K562 (cell line): ENCODE data around the gene LZTR1. TPM values are rescaled to one million over a fixed set of nuclear protein-coding genes. Genes with fewer than 3 reads are reported as not detected.

Source experiments
- ATF7 ChIP-seq: fragments of 450-650 bp; IDR thresholded peaks from 2 replicates; pipeline ENCODE4 v1.7.1; 2014; ENCODE audit warnings: mild to moderate bottlenecking, moderate library complexity
- CBX1 ChIP-seq: sonication (generic); IDR thresholded peaks from 2 replicates; pipeline ENCODE4 v1.6.1; 2016; ENCODE audit warnings: antibody characterized with exemption, low read depth, mild to moderate bottlenecking
- FOXK2 ChIP-seq, 2 experiments: fragments of 450-650 bp; IDR thresholded peaks in 1 of 2; conservative IDR thresholded peaks in 1 of 2; 2 replicates each; pipeline ENCODE4 v1.6.1; 2016; ENCODE audit warnings: low read depth in 2 of 2, mild to moderate bottlenecking in 1 of 2
- JUND ChIP-seq, 2 experiments: IDR thresholded peaks; 2 replicates in 1 of 2; 3 replicates in 1 of 2; pipeline ENCODE4 v1.6.1; 2011; ENCODE audit warnings: borderline replicate concordance in 2 of 2, low read depth in 2 of 2, low read length in 2 of 2, improper control_type of control experiment in 1 of 2, missing biosample characterization in 1 of 2, missing genetic modification characterization in 1 of 2, missing genetic modification reagents in 1 of 2
- MED1 ChIP-seq: sonication (generic); formaldehyde crosslinking; IDR thresholded peaks from 2 replicates; pipeline ENCODE4 v1.8.1; 2023; ENCODE audit warnings: missing genetic modification reagents, borderline replicate concordance
- MEIS2 ChIP-seq: fragments of 450-650 bp; IDR thresholded peaks from 2 replicates; pipeline ENCODE4 v1.6.1; 2014; ENCODE audit warnings: mild to moderate bottlenecking; ENCODE audit not compliant: partially characterized antibody
- MXI1 ChIP-seq: IDR thresholded peaks from 2 replicates; pipeline ENCODE4 v1.6.1; 2011; ENCODE audit warnings: low read depth, mild to moderate bottlenecking, improper control_type of control experiment, low read length
- NRF1 ChIP-seq, 2 experiments: fragments of 450-650 bp; IDR thresholded peaks in 1 of 2; conservative IDR thresholded peaks in 1 of 2; 2 replicates each; pipeline ENCODE4 v1.6.1; 2014; ENCODE audit warnings: mild to moderate bottlenecking in 2 of 2
- OTX1 ChIP-seq: fragments of 450-650 bp; formaldehyde crosslinking; IDR thresholded peaks from 2 replicates; pipeline ENCODE4 v1.4.0; 2022; ENCODE audit warnings: mild to moderate bottlenecking
- RBM39 ChIP-seq: fragments of 200-400 bp; formaldehyde crosslinking; optimal IDR thresholded peaks from 2 replicates; pipeline ENCODE3; 2018; ENCODE audit warnings: low read depth, low read length
- SIRT6 ChIP-seq: IDR thresholded peaks from one replicate; pipeline ENCODE4 v1.6.1; 2012; ENCODE audit warnings: low read depth, mild to moderate bottlenecking, control low read depth, inconsistent platforms, low read length, moderate library complexity
- SREBF1 ChIP-seq: fragments of 150-350 bp; IDR thresholded peaks from 2 replicates; pipeline ENCODE4 v1.6.1; 2014; ENCODE audit warnings: antibody characterized with exemption, low read depth, low read length, borderline replicate concordance
- TAF7 ChIP-seq: fragments of 450-650 bp; IDR thresholded peaks from 2 replicates; pipeline ENCODE4 v1.6.1; 2016; ENCODE audit warnings: missing genetic modification characterization, missing compliant biosample characterization
- ZNF282 ChIP-seq: sonication (generic); formaldehyde crosslinking; IDR thresholded peaks from 2 replicates; pipeline ENCODE4 v1.8.1; 2023; ENCODE audit warnings: missing genetic modification reagents
- ZNF589 ChIP-seq: fragments of 200-800 bp; sonication (Bioruptor generic); IDR thresholded peaks from 2 replicates; pipeline ENCODE4 v1.6.1; 2016; ENCODE audit warnings: low read depth, missing genetic modification characterization, missing compliant biosample characterization
- ZNF780A ChIP-seq: fragments of 250-450 bp; sonication (Bioruptor Pico); IDR thresholded peaks from 2 replicates; pipeline ENCODE4 v1.5.0; 2021; ENCODE audit warnings: mild to moderate bottlenecking
- polyA plus RNA-seq, 8 experiments: library from polyadenylated mRNA; depleted of rRNA in 4 of 8; stranded (reverse) in 5 of 8; unstranded in 3 of 8; fragments of >200 nt; fragmentation: Nextera tagmentation in 2 of 8; fragmentation: Illumina TruSeq in 1 of 8; extraction: Ambion mirVana in 2 of 8; extraction: Trizol in 1 of 8; gene quantifications; 2 replicates each; pipeline versions ENCODE4 v1.2.1 to v1.2.3, GENCODE V29; 2011 to 2014; ENCODE audit warnings: inconsistent platforms in 1 of 8, missing spikeins in 1 of 8
- total RNA-seq, 7 experiments: library from RNA; depleted of rRNA in 6 of 7; stranded (reverse); fragments of >200 nt in 6 of 7; fragmentation: Illumina TruSeq in 2 of 7; extraction: Trizol in 2 of 7; gene quantifications; 2 replicates each; pipeline versions ENCODE4 v1.2.1 to v1.2.3, GENCODE V29; 2011 to 2021; ENCODE audit warnings: low replicate concordance in 1 of 7
- TF ChIP-seq, protein P1 (sequence below), 2 experiments: fragments of 450-650 bp in 1 of 2; sonication (generic) in 1 of 2; formaldehyde crosslinking in 1 of 2; IDR thresholded peaks in 1 of 2; conservative IDR thresholded peaks in 1 of 2; 2 replicates each; pipeline versions ENCODE4 v1.6.1 to v1.8.1; 2016 to 2023; ENCODE audit warnings: mild to moderate bottlenecking in 2 of 2, moderate library complexity in 2 of 2, inconsistent platforms in 1 of 2, missing genetic modification reagents in 1 of 2
- TF ChIP-seq, protein P2 (sequence below): fragments of 450-650 bp; IDR thresholded peaks from 2 replicates; pipeline ENCODE4 v1.7.1; 2018; ENCODE audit warnings: mild to moderate bottlenecking, low read depth; ENCODE audit not compliant: partially characterized antibody
- TF ChIP-seq, protein P3 (sequence below), 2 experiments: fragments of 450-650 bp in 1 of 2; IDR thresholded peaks; 2 replicates each; pipeline ENCODE4 v1.6.1; 2011 to 2017; ENCODE audit warnings: low read depth in 2 of 2, antibody characterized with exemption in 1 of 2, borderline replicate concordance in 1 of 2, low read length in 1 of 2, mild to moderate bottlenecking in 1 of 2, mixed read lengths in 1 of 2; ENCODE audit not compliant: control insufficient read depth in 1 of 2

LZTR1 gene
- total and polyA plus RNA-seq, 9 of the 15 experiments (the other 6 are each of a cell fraction or from before 2014, with no cell fraction given) = 2.2 to 135 (median 63.0) TPM

DNA sequence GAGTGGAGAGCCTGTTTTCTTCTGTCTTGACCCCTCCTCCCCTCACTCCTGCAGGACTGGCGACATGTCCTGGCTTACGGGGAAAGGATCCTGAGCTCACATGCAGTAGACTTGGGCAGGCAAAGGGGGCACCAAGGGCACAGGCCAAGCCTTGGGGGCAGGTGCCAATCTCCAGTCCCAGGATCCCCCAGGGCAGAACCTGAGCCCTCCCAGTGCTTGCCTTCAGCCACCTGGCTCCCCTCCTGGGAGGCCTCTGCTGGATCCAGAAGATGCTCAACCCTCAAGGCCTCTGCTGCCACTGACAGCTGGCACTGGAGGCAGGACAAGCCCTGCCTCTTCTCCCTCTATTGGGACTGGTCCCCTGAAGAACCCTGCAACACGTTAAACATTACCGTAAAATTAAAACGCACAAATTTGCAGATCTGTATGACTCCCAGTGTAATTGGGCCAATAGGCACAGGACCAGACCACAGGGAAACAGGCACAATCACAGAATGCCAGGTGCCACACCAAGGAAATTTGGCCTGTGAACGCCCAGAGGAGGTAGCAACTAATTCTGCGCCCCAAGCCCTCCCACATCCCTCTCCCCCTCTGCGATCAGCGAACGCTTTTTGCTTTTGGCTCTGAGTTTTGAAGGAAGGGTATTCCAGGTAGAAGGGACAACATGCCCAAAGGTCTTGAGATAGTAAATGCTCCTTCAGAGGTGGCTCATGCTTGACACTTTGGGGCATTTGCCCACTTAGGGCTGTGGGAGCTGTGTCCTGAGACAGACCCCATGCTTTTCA is 967 bp upstream of the LZTR1 start (continued):
- TF ChIP-seq, protein P1, sequence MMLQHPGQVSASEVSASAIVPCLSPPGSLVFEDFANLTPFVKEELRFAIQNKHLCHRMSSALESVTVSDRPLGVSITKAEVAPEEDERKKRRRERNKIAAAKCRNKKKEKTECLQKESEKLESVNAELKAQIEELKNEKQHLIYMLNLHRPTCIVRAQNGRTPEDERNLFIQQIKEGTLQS (IDR thresholded peaks at IDR 0.05) = no peak
- TF ChIP-seq, protein P1 (CRISPR knock-in tag; conservative IDR thresholded peaks at IDR 0.05) = no peak
- TF ChIP-seq TAF7 (tag) (0 out of 2 replicates have a peak, but pooled peaks have one; percentile 26), RBM39 (no peak), OTX1 (peak; percentile 16; the same call in 1 of the 2 replicates), ZNF589 (CRISPR knock-in tag) (no peak), MEIS2 (no peak), SREBF1 (no peak), FOXK2 (conservative IDR thresholded peaks at IDR 0.05 in 1 of 2, IDR thresholded peaks at IDR 0.05 in 1 of 2; ENCODE audit: low read depth in 2 of 2) (no peak), ZNF282 (CRISPR knock-in tag) (no peak), CBX1 (no peak), ATF7 (no peak), ZNF780A (CRISPR knock-in tag) (no peak), JUND (IDR thresholded peaks at IDR 0.05; ENCODE audit: borderline replicate concordance, low read depth, low read length) (no peak), JUND (tag; IDR thresholded peaks at IDR 0.05; ENCODE audit: borderline replicate concordance, low read depth, low read length) (no peak), MXI1 (no peak), NRF1 (conservative IDR thresholded peaks at IDR 0.05 in 1 of 2, IDR thresholded peaks at IDR 0.05 in 1 of 2) (no peak), MED1 (CRISPR knock-in tag) (no peak), SIRT6 (no peak)
- TF ChIP-seq, protein P2, sequence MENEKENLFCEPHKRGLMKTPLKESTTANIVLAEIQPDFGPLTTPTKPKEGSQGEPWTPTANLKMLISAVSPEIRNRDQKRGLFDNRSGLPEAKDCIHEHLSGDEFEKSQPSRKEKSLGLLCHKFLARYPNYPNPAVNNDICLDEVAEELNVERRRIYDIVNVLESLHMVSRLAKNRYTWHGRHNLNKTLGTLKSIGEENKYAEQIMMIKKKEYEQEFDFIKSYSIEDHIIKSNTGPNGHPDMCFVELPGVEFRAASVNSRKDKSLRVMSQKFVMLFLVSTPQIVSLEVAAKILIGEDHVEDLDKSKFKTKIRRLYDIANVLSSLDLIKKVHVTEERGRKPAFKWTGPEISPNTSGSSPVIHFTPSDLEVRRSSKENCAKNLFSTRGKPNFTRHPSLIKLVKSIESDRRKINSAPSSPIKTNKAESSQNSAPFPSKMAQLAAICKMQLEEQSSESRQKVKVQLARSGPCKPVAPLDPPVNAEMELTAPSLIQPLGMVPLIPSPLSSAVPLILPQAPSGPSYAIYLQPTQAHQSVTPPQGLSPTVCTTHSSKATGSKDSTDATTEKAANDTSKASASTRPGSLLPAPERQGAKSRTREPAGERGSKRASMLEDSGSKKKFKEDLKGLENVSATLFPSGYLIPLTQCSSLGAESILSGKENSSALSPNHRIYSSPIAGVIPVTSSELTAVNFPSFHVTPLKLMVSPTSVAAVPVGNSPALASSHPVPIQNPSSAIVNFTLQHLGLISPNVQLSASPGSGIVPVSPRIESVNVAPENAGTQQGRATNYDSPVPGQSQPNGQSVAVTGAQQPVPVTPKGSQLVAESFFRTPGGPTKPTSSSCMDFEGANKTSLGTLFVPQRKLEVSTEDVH = no peak
- TF ChIP-seq, protein P3, sequence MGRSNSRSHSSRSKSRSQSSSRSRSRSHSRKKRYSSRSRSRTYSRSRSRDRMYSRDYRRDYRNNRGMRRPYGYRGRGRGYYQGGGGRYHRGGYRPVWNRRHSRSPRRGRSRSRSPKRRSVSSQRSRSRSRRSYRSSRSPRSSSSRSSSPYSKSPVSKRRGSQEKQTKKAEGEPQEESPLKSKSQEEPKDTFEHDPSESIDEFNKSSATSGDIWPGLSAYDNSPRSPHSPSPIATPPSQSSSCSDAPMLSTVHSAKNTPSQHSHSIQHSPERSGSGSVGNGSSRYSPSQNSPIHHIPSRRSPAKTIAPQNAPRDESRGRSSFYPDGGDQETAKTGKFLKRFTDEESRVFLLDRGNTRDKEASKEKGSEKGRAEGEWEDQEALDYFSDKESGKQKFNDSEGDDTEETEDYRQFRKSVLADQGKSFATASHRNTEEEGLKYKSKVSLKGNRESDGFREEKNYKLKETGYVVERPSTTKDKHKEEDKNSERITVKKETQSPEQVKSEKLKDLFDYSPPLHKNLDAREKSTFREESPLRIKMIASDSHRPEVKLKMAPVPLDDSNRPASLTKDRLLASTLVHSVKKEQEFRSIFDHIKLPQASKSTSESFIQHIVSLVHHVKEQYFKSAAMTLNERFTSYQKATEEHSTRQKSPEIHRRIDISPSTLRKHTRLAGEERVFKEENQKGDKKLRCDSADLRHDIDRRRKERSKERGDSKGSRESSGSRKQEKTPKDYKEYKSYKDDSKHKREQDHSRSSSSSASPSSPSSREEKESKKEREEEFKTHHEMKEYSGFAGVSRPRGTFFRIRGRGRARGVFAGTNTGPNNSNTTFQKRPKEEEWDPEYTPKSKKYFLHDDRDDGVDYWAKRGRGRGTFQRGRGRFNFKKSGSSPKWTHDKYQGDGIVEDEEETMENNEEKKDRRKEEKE (IDR thresholded peaks at IDR 0.05; ENCODE audit: borderline replicate concordance in 1 of 2, control insufficient read depth in 1 of 2, low read depth in 2 of 2, low read length in 1 of 2) = no peak
